ENCODE measurements around the gene ELOVL2.
A peak's percentile ranks its signal among the peaks of the same experiment; 100 is the strongest.
"Not testable (repeated sequence)": the region's sequence is repeated elsewhere in the genome, so short reads cannot be mapped to it uniquely, and the experiment has no call there.

ELOVL2 gene, protein sequence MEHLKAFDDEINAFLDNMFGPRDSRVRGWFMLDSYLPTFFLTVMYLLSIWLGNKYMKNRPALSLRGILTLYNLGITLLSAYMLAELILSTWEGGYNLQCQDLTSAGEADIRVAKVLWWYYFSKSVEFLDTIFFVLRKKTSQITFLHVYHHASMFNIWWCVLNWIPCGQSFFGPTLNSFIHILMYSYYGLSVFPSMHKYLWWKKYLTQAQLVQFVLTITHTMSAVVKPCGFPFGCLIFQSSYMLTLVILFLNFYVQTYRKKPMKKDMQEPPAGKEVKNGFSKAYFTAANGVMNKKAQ

DNA sequence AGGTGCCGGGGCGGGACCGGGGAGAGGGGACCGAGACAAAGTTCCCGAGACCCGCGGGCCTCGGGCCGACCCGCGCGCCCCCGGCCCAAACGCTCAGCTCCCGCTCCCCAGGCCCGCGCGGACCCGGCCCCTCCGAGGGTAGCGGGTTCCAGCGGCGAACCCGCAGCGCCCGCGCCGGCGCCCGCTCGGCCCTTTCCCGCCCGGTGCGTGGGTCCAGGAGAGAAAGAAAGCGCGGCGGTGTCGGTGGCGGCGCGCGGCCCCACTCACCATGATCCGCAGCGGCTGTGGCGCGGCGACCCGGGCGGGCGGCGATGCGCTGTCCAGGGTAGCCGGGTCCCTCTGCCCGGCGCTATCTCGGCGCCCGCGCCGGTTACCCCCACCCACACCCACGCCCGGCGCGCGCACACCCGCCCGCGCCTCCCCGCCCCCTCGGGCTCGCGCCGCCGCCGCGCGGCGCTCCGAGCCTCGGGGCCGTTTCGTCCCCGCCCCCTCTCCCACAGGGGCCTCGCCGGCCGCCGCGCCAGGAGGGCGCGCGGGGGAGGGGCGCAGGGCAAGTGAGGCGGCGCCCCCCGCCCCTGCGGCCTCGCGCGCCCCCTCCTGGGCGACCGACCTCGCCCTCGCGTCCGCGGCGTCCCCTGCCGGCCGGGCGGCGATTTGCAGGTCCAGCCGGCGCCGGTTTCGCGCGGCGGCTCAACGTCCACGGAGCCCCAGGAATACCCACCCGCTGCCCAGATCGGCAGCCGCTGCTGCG, at the start of gene ELOVL2:
ELOVL2 (minus strand) TSS at position 345 of the 751 bp plus-strand sequence; CDS start at position 270, 75 bp downstream.
- H3K4me1 Mint-ChIP-seq = peaks cover 8% of the 10 kb centered on the region
- no peaks in the 10 kb centered on the region for H3K36me3 Mint-ChIP-seq (ENCODE audit: low read depth)
- TF ChIP-seq, protein P1, sequence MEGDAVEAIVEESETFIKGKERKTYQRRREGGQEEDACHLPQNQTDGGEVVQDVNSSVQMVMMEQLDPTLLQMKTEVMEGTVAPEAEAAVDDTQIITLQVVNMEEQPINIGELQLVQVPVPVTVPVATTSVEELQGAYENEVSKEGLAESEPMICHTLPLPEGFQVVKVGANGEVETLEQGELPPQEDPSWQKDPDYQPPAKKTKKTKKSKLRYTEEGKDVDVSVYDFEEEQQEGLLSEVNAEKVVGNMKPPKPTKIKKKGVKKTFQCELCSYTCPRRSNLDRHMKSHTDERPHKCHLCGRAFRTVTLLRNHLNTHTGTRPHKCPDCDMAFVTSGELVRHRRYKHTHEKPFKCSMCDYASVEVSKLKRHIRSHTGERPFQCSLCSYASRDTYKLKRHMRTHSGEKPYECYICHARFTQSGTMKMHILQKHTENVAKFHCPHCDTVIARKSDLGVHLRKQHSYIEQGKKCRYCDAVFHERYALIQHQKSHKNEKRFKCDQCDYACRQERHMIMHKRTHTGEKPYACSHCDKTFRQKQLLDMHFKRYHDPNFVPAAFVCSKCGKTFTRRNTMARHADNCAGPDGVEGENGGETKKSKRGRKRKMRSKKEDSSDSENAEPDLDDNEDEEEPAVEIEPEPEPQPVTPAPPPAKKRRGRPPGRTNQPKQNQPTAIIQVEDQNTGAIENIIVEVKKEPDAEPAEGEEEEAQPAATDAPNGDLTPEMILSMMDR (IDR thresholded peaks at IDR 0.05; ENCODE audit: unreplicated experiment in 3 of 3) = peak; percentile 55 to 77 (median 77)
- H3K27me3 Mint-ChIP-seq (ENCODE audit: low read depth) = peaks cover 57% of the 10 kb centered on the region
- peak within 1 kb of the TSS; percentile 88 to 93 (median 92) for H3K4me3 Mint-ChIP-seq
- no peaks in the 10 kb centered on the region for H3K9me3 Mint-ChIP-seq
- H3K27ac Mint-ChIP-seq = peak within 1 kb of the TSS; percentile 5 to 64 (median 27)

DNA sequence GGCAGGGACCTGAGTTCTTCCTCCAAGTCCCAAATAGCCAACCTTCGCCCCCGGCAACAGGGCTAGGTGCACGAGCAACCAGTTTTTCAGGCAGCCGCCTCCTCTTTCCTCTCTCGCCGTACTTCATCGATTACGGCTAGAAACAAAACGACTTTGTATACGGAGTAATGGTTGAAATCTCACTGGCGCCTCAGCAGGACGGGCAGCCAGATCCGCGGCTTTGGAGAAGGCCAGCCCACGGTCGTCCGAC, 49.2 kb upstream of the ELOVL2 start:
- H3K9me3 Mint-ChIP-seq = no peaks in the 10 kb centered on the region
- H3K27me3 Mint-ChIP-seq (ENCODE audit: low read depth) = no peaks in the 10 kb centered on the region
- H3K4me1 Mint-ChIP-seq = peaks cover 24% of the 10 kb centered on the region
- H3K4me3 Mint-ChIP-seq = peak overlapping the region; percentile 90 to 92 (median 92)
- TF ChIP-seq, protein P1 (IDR thresholded peaks at IDR 0.05; ENCODE audit: unreplicated experiment in 3 of 3) = no peak
- peaks cover 10% of the 10 kb centered on the region for H3K36me3 Mint-ChIP-seq (ENCODE audit: low read depth)
- H3K27ac Mint-ChIP-seq = peak overlapping the region; percentile 88 to 92 (median 91)

DNA sequence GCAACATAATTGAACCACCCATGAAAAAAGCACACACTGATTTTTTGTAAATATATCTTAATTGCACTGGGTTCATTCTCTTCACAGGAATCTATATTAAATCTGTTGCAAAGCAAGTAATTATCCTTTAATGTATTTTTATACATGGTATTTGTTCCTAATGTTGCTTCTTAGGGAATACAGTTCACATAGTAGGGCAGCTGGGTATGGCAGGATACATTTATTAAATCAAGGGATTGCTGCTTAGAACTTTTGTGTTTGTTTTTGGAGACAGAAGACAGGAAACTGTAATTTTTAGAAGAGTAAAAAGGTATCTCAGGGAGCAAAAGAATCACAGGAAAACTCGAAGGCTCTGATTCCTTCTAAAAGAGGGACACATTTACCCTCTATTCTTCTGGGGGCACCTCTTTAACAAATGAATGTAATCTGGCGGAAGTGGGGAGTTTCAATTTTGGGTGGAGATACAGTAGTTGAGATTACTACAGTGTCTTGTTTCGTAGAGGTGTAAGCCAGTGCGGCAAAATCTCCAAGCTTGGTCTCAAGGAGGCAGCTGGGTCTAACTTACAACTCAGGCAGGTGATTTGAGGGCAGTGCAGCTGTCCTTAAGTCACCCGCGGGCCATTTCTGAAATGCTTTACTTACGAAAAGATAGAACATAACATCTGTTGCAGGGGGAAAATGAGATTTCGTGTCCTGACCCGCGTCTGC, 48.7 kb upstream of the ELOVL2 start:
- H3K27ac Mint-ChIP-seq = peak overlapping the region; percentile 88 to 92 (median 91)
- peaks cover 6% of the 10 kb centered on the region for H3K36me3 Mint-ChIP-seq (ENCODE audit: low read depth)
- no peaks in the 10 kb centered on the region for H3K27me3 Mint-ChIP-seq (ENCODE audit: low read depth)
- H3K9me3 Mint-ChIP-seq = no peaks in the 10 kb centered on the region
- H3K4me1 Mint-ChIP-seq = peaks cover 24% of the 10 kb centered on the region
- peak overlapping the region; percentile 90 to 92 (median 92) for H3K4me3 Mint-ChIP-seq
- TF ChIP-seq, protein P1 (IDR thresholded peaks at IDR 0.05; ENCODE audit: unreplicated experiment in 3 of 3) = no peak

DNA sequence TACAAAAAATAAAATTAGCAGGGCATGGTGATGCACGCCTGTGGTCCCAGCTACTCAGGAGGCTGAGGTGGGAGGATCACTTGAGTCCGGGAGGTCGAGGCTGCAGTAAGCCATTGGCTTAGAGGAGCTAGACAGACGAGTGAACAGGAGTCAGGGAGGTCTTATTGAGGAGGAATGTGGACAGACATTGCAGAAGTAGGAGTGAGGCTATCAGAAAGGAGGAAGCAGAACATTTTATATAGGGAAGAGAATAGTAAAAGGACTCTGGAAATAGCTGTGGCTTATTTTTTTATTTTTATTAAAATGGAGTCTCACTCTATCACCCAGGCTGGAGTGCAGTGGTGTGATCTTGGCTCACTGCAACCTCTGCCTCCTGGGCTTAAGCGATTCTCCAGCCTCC, 47.0 kb upstream of the ELOVL2 start:
- H3K27me3 Mint-ChIP-seq (ENCODE audit: low read depth) = not testable (repeated sequence)
- H3K4me3 Mint-ChIP-seq = peak overlapping the region; percentile 20 to 73 (median 49)

DNA sequence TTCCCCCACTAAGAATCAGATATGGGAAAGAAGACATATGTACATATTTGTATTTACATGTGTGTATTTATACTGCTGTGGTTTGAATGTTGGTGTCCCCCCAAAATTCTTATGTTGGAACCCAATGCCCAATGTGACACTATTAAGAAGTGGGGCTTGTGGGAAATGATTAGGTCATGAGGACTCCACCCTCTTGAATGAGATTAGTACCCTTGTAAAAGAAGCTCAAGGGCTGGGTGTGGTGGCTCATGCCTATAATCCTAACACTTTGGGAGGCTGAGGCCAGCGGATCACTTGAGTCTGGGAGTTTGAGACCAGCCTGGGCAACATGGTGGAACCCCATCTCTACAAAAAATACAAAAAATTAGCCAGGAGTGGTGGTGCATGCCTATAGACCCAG, 45.6 kb upstream of the ELOVL2 start:
- Mint-ChIP-seq H3K9me3 (no peaks in the 10 kb centered on the region), H3K27me3 (ENCODE audit: low read depth) (no peaks in the 10 kb centered on the region), H3K4me3 (no peak overlapping the region), H3K36me3 (ENCODE audit: low read depth) (no peaks in the 10 kb centered on the region), H3K27ac (no peak overlapping the region), H3K4me1 (peaks cover 9% of the 10 kb centered on the region)
- TF ChIP-seq, protein P1 (IDR thresholded peaks at IDR 0.05; ENCODE audit: unreplicated experiment in 3 of 3) = no peak

More for the DNA sequence above, 47.0 kb upstream of the ELOVL2 start:
- H3K9me3 Mint-ChIP-seq; H3K36me3 Mint-ChIP-seq (ENCODE audit: low read depth); H3K27ac Mint-ChIP-seq: not testable (repeated sequence)
- peaks cover 21% of the 10 kb centered on the region for H3K4me1 Mint-ChIP-seq

DNA sequence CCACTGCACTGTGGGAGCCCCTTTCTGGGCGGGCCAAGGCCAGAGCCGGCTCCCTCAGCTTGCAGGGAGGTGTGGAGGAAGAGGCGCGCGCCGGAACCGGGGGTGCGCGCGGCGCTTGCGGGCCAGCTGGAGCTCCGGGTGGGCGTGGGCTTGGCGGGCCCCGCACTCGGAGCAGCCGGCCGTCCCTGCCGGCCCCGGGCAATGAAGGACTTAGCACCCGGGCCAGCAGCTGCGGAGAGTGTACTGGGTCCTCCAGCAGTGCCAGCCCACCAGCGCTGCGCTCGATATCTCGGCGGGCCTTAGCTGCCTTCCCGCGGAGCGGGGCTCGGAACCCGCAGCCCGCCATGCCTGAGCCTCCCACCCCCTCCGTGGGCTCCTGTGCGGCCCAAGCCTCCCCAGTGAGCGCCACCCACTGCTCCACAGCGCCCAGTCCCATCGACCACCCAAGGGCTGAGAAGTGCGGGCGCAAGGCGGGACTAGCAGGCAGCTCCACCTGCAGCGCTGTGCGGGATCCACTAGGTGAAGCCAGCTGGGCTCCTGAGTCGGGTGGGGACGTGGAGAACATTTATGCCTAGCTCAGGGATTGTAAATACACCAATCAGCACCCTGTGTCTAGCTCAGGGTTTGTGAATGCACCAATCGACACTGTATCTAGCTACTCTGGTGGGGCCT, 43.2 kb upstream of the ELOVL2 start:
- not testable (repeated sequence) for H3K9me3 Mint-ChIP-seq

More for the DNA sequence above, 43.2 kb upstream of the ELOVL2 start:
- H3K4me1 Mint-ChIP-seq; H3K4me3 Mint-ChIP-seq; H3K27me3 Mint-ChIP-seq (ENCODE audit: low read depth); H3K36me3 Mint-ChIP-seq (ENCODE audit: low read depth); H3K27ac Mint-ChIP-seq: not testable (repeated sequence)
